CD4-positive, CD25-positive, alpha-beta regulatory T cell (primary cell): Measurements from ENCODE around the gene GABPB1. TPM values are rescaled to one million over a fixed set of nuclear protein-coding genes. Genes with fewer than 3 reads are reported as not detected.

Experiments
- ATAC-seq, 2 donors: fragments of 150-1000 bp; cut with Tn5 transposase; one replicate each; pipeline ENCODE4 v1.10.0; 2021; ENCODE audit warnings: low read depth in 2 of 2, moderate number of reproducible peaks in 2 of 2, moderate library complexity in 1 of 2
- DNase-seq, 3 donors: peaks; one replicate each; pipeline versions ENCODE4 v3.0.0 to v3.0.0-alpha.2; 2012 to 2022; ENCODE audit warnings: mixed read lengths in 1 of 3
- H3K27ac ChIP-seq: one replicate; pipeline ENCODE4 v1.7.0; 2013; ENCODE audit warnings: mild to moderate bottlenecking, low read length; ENCODE audit not compliant: insufficient read depth, poor library complexity, severe bottlenecking
- H3K27me3 ChIP-seq: one replicate; pipeline ENCODE4 v1.7.0; 2013; ENCODE audit warnings: low read length; ENCODE audit not compliant: control insufficient read depth, insufficient read depth
- H3K36me3 ChIP-seq: one replicate; pipeline ENCODE4 v1.7.0; 2013; ENCODE audit warnings: mild to moderate bottlenecking, low read length, moderate library complexity; ENCODE audit not compliant: control insufficient read depth, insufficient read depth
- H3K4me1 ChIP-seq: 2 replicates; pipeline ENCODE4 v1.7.0; 2013; ENCODE audit warnings: mild to moderate bottlenecking, low read length; ENCODE audit not compliant: insufficient read depth, control insufficient read depth, poor library complexity, severe bottlenecking
- H3K4me3 ChIP-seq: one replicate; pipeline ENCODE4 v1.7.0; 2013; ENCODE audit warnings: low read depth, mild to moderate bottlenecking, low read length, moderate library complexity
- H3K9me3 ChIP-seq, 2 experiments: 1 replicate in 1 of 2; 2 replicates in 1 of 2; pipeline ENCODE4 v1.7.0; 2013; ENCODE audit warnings: low read length in 2 of 2, mild to moderate bottlenecking in 1 of 2, moderate library complexity in 1 of 2; ENCODE audit not compliant: control insufficient read depth in 2 of 2
- H3K27ac Mint-ChIP-seq, 3 donors: one replicate each; pipeline ENCODE4 v1.8.0; 2020 to 2022; ENCODE audit warnings: mild to moderate bottlenecking in 3 of 3, mixed read lengths in 3 of 3, moderate library complexity in 2 of 3
- H3K27me3 Mint-ChIP-seq: one replicate; pipeline ENCODE4 v1.8.0; 2022; ENCODE audit warnings: mild to moderate bottlenecking, mixed read lengths
- H3K36me3 Mint-ChIP-seq: one replicate; pipeline ENCODE4 v1.8.0; 2020; ENCODE audit warnings: mixed read lengths
- H3K4me1 Mint-ChIP-seq, 4 donors: one replicate each; pipeline ENCODE4 v1.8.0; 2020 to 2022; ENCODE audit warnings: mixed read lengths in 4 of 4, mild to moderate bottlenecking in 1 of 4
- H3K4me3 Mint-ChIP-seq, 4 donors: one replicate each; pipeline ENCODE4 v1.8.0; 2020 to 2022; ENCODE audit warnings: mild to moderate bottlenecking in 4 of 4, mixed read lengths in 4 of 4, moderate library complexity in 3 of 4
- H3K9me3 Mint-ChIP-seq, 7 donors: one replicate each; pipeline ENCODE4 v1.8.0; 2020 to 2022; ENCODE audit warnings: mixed read lengths in 7 of 7, mild to moderate bottlenecking in 3 of 7, moderate library complexity in 2 of 7
- polyA plus RNA-seq, 4 donors: library from polyadenylated mRNA; unstranded; fragments of 300-500 nt; fragmentation: Illumina TruSeq; gene quantifications; one replicate each; pipeline ENCODE4 v1.2.3, GENCODE V29; 2021
- total RNA-seq: library from RNA; stranded (reverse); gene quantifications from one replicate; pipeline ENCODE4 v1.2.3, GENCODE V29; 2022

Gene GABPB1
- total and polyA plus RNA-seq, 5 donors from 2014 or later = 29.9 to 38.3 (median 31.2) TPM

- no peak for ATAC-seq
- no peaks in the 10 kb centered on the region for H3K27me3 ChIP-seq
- Mint-ChIP-seq H3K27me3 (no peaks in the 10 kb centered on the region), H3K9me3 (no peaks in the 10 kb centered on the region), H3K27ac (no peak overlapping the region), H3K36me3 (no peaks in the 10 kb centered on the region), H3K4me3 (no peak overlapping the region), H3K4me1 (peaks cover 8 to 40% (median 27%) of the 10 kb centered on the region in 4 donors)
- no peak overlapping the region for H3K27ac ChIP-seq
- H3K4me1 ChIP-seq = peaks cover 25% of the 10 kb centered on the region
- H3K4me3 ChIP-seq = no peak overlapping the region
- H3K9me3 ChIP-seq = no peaks in the 10 kb centered on the region
- no peak for DNase-seq
- H3K36me3 ChIP-seq = no peaks in the 10 kb centered on the region
Observed at GRCh38 chr15:50259276-50259675, 95.7 kb downstream of the GABPB1 start.

- no peak overlapping the region for H3K27ac ChIP-seq
- no peak overlapping the region for H3K4me3 ChIP-seq
- Mint-ChIP-seq H3K36me3 (no peaks in the 10 kb centered on the region), H3K27ac (no peak overlapping the region), H3K4me1 (peaks cover 8 to 34% (median 25%) of the 10 kb centered on the region in 4 donors), H3K4me3 (no peak overlapping the region), H3K27me3 (no peaks in the 10 kb centered on the region), H3K9me3 (no peaks in the 10 kb centered on the region)
- H3K9me3 ChIP-seq = no peaks in the 10 kb centered on the region
- ATAC-seq = no peak
- peak in 1 of 3 donors; percentile 34 for DNase-seq
- H3K36me3 ChIP-seq = no peaks in the 10 kb centered on the region
- peaks cover 22% of the 10 kb centered on the region for H3K4me1 ChIP-seq
- no peaks in the 10 kb centered on the region for H3K27me3 ChIP-seq
Observed at GRCh38 chr15:50257924-50258323, 97.1 kb downstream of the GABPB1 start.

GRCh38 chr15:50257332-50257731 lies 97.7 kb downstream of the GABPB1 start:
- Histone ChIP-seq H3K27ac (no peak overlapping the region), H3K4me3 (no peak overlapping the region), H3K4me1 (peaks cover 16% of the 10 kb centered on the region), H3K36me3 (no peaks in the 10 kb centered on the region), H3K27me3 (no peaks in the 10 kb centered on the region), H3K9me3 (no peaks in the 10 kb centered on the region)
- no peak overlapping the region for H3K4me3 Mint-ChIP-seq
- peaks cover 8 to 28% (median 19%) of the 10 kb centered on the region in 4 donors for H3K4me1 Mint-ChIP-seq
- no peaks in the 10 kb centered on the region for H3K27me3 Mint-ChIP-seq
- H3K36me3 Mint-ChIP-seq = no peaks in the 10 kb centered on the region
- H3K9me3 Mint-ChIP-seq = no peaks in the 10 kb centered on the region
- ATAC-seq = no peak
- H3K27ac Mint-ChIP-seq = no peak overlapping the region
- no peak for DNase-seq

- H3K27ac Mint-ChIP-seq = no peak overlapping the region
- DNase-seq (no peak), ATAC-seq (no peak)
- no peaks in the 10 kb centered on the region for H3K36me3 Mint-ChIP-seq
- H3K4me3 Mint-ChIP-seq = no peak overlapping the region
- H3K9me3 Mint-ChIP-seq = no peaks in the 10 kb centered on the region
- Histone ChIP-seq H3K36me3 (no peaks in the 10 kb centered on the region), H3K4me1 (peaks cover 13% of the 10 kb centered on the region), H3K27me3 (no peaks in the 10 kb centered on the region), H3K9me3 (no peaks in the 10 kb centered on the region), H3K27ac (no peak overlapping the region), H3K4me3 (no peak overlapping the region)
- peaks cover 8 to 19% (median 15%) of the 10 kb centered on the region in 4 donors for H3K4me1 Mint-ChIP-seq
- H3K27me3 Mint-ChIP-seq = no peaks in the 10 kb centered on the region
Observed at GRCh38 chr15:50256188-50257041, 98.6 kb downstream of the GABPB1 start.

- Histone ChIP-seq H3K4me1 (peaks cover 9% of the 10 kb centered on the region), H3K9me3 (no peaks in the 10 kb centered on the region), H3K36me3 (no peaks in the 10 kb centered on the region), H3K4me3 (no peak overlapping the region), H3K27me3 (no peaks in the 10 kb centered on the region), H3K27ac (no peak overlapping the region)
- Mint-ChIP-seq H3K36me3 (no peaks in the 10 kb centered on the region), H3K27ac (peak overlapping the region in 1 of 3 donors; percentile 65), H3K27me3 (no peaks in the 10 kb centered on the region), H3K9me3 (no peaks in the 10 kb centered on the region), H3K4me1 (peaks cover 14 to 19% (median 16%) of the 10 kb centered on the region in 4 donors), H3K4me3 (no peak overlapping the region)
- DNase-seq (no peak), ATAC-seq (no peak)
Observed at GRCh38 chr15:50252556-50252955, 102.4 kb downstream of the GABPB1 start.

GRCh38 chr15:50251638-50252182 lies 103.3 kb downstream of the GABPB1 start:
- ATAC-seq = no peak
- Mint-ChIP-seq H3K4me1 (peaks cover 13 to 25% (median 17%) of the 10 kb centered on the region in 4 donors), H3K4me3 (no peak overlapping the region), H3K27ac (no peak overlapping the region), H3K27me3 (no peaks in the 10 kb centered on the region), H3K36me3 (no peaks in the 10 kb centered on the region), H3K9me3 (peaks cover 0 to 2% (median 0%) of the 10 kb centered on the region in 7 donors)
- Histone ChIP-seq H3K27ac (no peak overlapping the region), H3K27me3 (no peaks in the 10 kb centered on the region), H3K4me1 (peaks cover 12% of the 10 kb centered on the region), H3K9me3 (no peaks in the 10 kb centered on the region), H3K36me3 (no peaks in the 10 kb centered on the region), H3K4me3 (no peak overlapping the region)
- DNase-seq = no peak

- Histone ChIP-seq H3K27ac (no peak overlapping the region), H3K4me1 (peaks cover 12% of the 10 kb centered on the region), H3K27me3 (no peaks in the 10 kb centered on the region), H3K9me3 (no peaks in the 10 kb centered on the region), H3K36me3 (no peaks in the 10 kb centered on the region), H3K4me3 (no peak overlapping the region)
- H3K27me3 Mint-ChIP-seq = no peaks in the 10 kb centered on the region
- ATAC-seq = no peak
- no peak overlapping the region for H3K4me3 Mint-ChIP-seq
- no peak overlapping the region for H3K27ac Mint-ChIP-seq
- peaks cover 0 to 2% (median 0%) of the 10 kb centered on the region in 7 donors for H3K9me3 Mint-ChIP-seq
- H3K36me3 Mint-ChIP-seq = no peaks in the 10 kb centered on the region
- DNase-seq = no peak
- peaks cover 13 to 25% (median 17%) of the 10 kb centered on the region in 4 donors for H3K4me1 Mint-ChIP-seq
Observed at GRCh38 chr15:50250760-50251394, 104.1 kb downstream of the GABPB1 start.
